Ectodermal cell (in vitro differentiated cells): ENCODE data around the gene AOC1.

Experiments
- H3K27ac ChIP-seq: 2 replicates; pipeline ENCODE4 v1.7.0; 2013; ENCODE audit warnings: mild to moderate bottlenecking, low read depth, low read length; ENCODE audit not compliant: insufficient read depth, poor library complexity, severe bottlenecking
- H3K27me3 ChIP-seq: 2 replicates; pipeline ENCODE4 v1.7.0; 2013; ENCODE audit warnings: mild to moderate bottlenecking, low read length; ENCODE audit not compliant: insufficient read depth, control insufficient read depth, poor library complexity, severe bottlenecking
- H3K36me3 ChIP-seq: one replicate; pipeline ENCODE4 v1.7.0; 2013; ENCODE audit warnings: low read length; ENCODE audit not compliant: control insufficient read depth, insufficient read depth
- H3K4me1 ChIP-seq: one replicate; pipeline ENCODE4 v1.7.0; 2013; ENCODE audit warnings: low read length; ENCODE audit not compliant: control insufficient read depth, insufficient read depth
- H3K4me3 ChIP-seq: 2 replicates; pipeline ENCODE4 v1.7.0; 2013; ENCODE audit warnings: low read depth, low read length, control low read depth; ENCODE audit not compliant: insufficient read depth
- H3K9me3 ChIP-seq: 2 replicates; pipeline ENCODE4 v1.7.0; 2013; ENCODE audit warnings: mild to moderate bottlenecking, low read length, moderate library complexity; ENCODE audit not compliant: control insufficient read depth
- WGBS, 2 experiments: methylation state at CpG; one replicate each; pipeline ENCODE4 v1.1.7; 2013; ENCODE audit warnings: missing lambda C conversion rate in 2 of 2; 5-methylcytosine and 5-hydroxymethylcytosine counted together

The AOC1 gene

GRCh38 chr7:150897502-150898474 lies 45.5 kb downstream of the AOC1 start:
- Histone ChIP-seq H3K36me3 (no peaks in the 10 kb centered on the region), H3K27ac (no peak overlapping the region), H3K4me3 (no peak overlapping the region), H3K9me3 (no peaks in the 10 kb centered on the region), H3K27me3 (no peaks in the 10 kb centered on the region), H3K4me1 (no peaks in the 10 kb centered on the region)
- WGBS, 2 experiments: 84 to 87% methylated on average over 22 of the region's 22 CpGs

GRCh38 chr7:150898475-150899011 lies 46.2 kb downstream of the AOC1 start:
- H3K9me3 ChIP-seq: no peaks in the 10 kb centered on the region
- H3K36me3 ChIP-seq: no peaks in the 10 kb centered on the region
- H3K27me3 ChIP-seq: no peaks in the 10 kb centered on the region
- WGBS, 2 experiments: 22% methylated on average over 22 of the region's 22 CpGs
- H3K4me1 ChIP-seq: no peaks in the 10 kb centered on the region
- no peak overlapping the region for H3K27ac ChIP-seq
- H3K4me3 ChIP-seq: no peak overlapping the region

GRCh38 chr7:150900675-150901074 lies 48.4 kb downstream of the AOC1 start:
- WGBS, 2 experiments: 76 to 77% methylated on average over 8 of the region's 8 CpGs
- no peak overlapping the region for H3K27ac ChIP-seq

GRCh38 chr7:150901160-150902035 lies 49.1 kb downstream of the AOC1 start:
- Histone ChIP-seq H3K27me3 (no peaks in the 10 kb centered on the region), H3K27ac (no peak overlapping the region), H3K36me3 (no peaks in the 10 kb centered on the region), H3K4me3 (no peak overlapping the region), H3K9me3 (no peaks in the 10 kb centered on the region), H3K4me1 (no peaks in the 10 kb centered on the region)
- WGBS, 2 experiments: 61 to 62% methylated on average over 15 of the region's 15 CpGs

More at GRCh38 chr7:150900675-150901074, 48.4 kb downstream of the AOC1 start:
- Histone ChIP-seq H3K4me3 (no peak overlapping the region), H3K36me3 (no peaks in the 10 kb centered on the region), H3K4me1 (no peaks in the 10 kb centered on the region), H3K9me3 (no peaks in the 10 kb centered on the region), H3K27me3 (no peaks in the 10 kb centered on the region)

- WGBS, 2 experiments: 86% methylated on average over 14 of the region's 14 CpGs
- H3K9me3 ChIP-seq: no peaks in the 10 kb centered on the region
- no peak overlapping the region for H3K27ac ChIP-seq
- H3K4me3 ChIP-seq: no peak overlapping the region
- H3K36me3 ChIP-seq: no peaks in the 10 kb centered on the region
- H3K4me1 ChIP-seq: no peaks in the 10 kb centered on the region
- H3K27me3 ChIP-seq: no peaks in the 10 kb centered on the region
These were observed 50.0 kb downstream of the AOC1 start for GRCh38 chr7:150902078-150903033.

GRCh38 chr7:150903606-150904005 lies 51.3 kb downstream of the AOC1 start:
- Histone ChIP-seq H3K4me1 (no peaks in the 10 kb centered on the region), H3K36me3 (no peaks in the 10 kb centered on the region), H3K9me3 (no peaks in the 10 kb centered on the region), H3K4me3 (no peak overlapping the region), H3K27me3 (no peaks in the 10 kb centered on the region), H3K27ac (no peak overlapping the region)
- 94 to 96% methylated on average over 12 of the region's 12 CpGs for WGBS, 2 experiments

- Histone ChIP-seq H3K27ac (no peak overlapping the region), H3K27me3 (no peaks in the 10 kb centered on the region), H3K4me1 (no peaks in the 10 kb centered on the region), H3K36me3 (no peaks in the 10 kb centered on the region), H3K4me3 (no peak overlapping the region), H3K9me3 (no peaks in the 10 kb centered on the region)
- WGBS, 2 experiments: 95 to 97% methylated on average over 5 of the region's 6 CpGs
These were observed 51.9 kb downstream of the AOC1 start for GRCh38 chr7:150904011-150904909.

- no peak overlapping the region for H3K4me3 ChIP-seq
- no peaks in the 10 kb centered on the region for H3K4me1 ChIP-seq
- H3K36me3 ChIP-seq: no peaks in the 10 kb centered on the region
- no peaks in the 10 kb centered on the region for H3K9me3 ChIP-seq
- H3K27ac ChIP-seq: no peak overlapping the region
- H3K27me3 ChIP-seq: no peaks in the 10 kb centered on the region
- WGBS, 2 experiments: 80 to 88% methylated on average over 2 of the region's 2 CpGs
These were observed 55.9 kb downstream of the AOC1 start for GRCh38 chr7:150908173-150908572.
